GM12878 (cell line): Measurements from ENCODE around the gene SBNO2. TPM values are rescaled to one million over a fixed set of nuclear protein-coding genes. Genes with fewer than 3 reads are reported as not detected.

ENCODE experiments used
- ATAC-seq: fragments of 200-7000 bp; cut with Tn5 transposase; 3 replicates; pipeline ENCODE4 v1.9.1; 2020; ENCODE audit warnings: mild to moderate bottlenecking, moderate library complexity
- BruUV-seq: library from RNA; stranded (reverse); fragments of 400-500 nt; replicated peaks from 2 replicates; lab custom pipeline; 2021; lab: Mats Ljungman, UMichigan
- CTCF ChIA-PET: fragments of 300-600 bp; sonication (Branson Sonifier 250); formaldehyde crosslinking; extraction: SDS; loops from one replicate; lab custom pipeline; 2021; ENCODE audit warnings: inconsistent platforms; lab: Yijun Ruan, JAX
- POLR2A ChIA-PET: fragments of 350-600 bp; formaldehyde crosslinking; extraction: SDS; loops from one replicate; lab custom pipeline; 2021; ENCODE audit warnings: inconsistent platforms; lab: Charles Lee
- RAD21 ChIA-PET: fragments of 300-600 bp; sonication (Branson Sonifier 250); formaldehyde crosslinking; loops from one replicate; lab custom pipeline; 2023; ENCODE audit warnings: antibody characterized with exemption; ENCODE audit not compliant: unreplicated experiment; lab: Charles Lee
- SMC1A ChIA-PET: fragments of 300-600 bp; sonication (Branson Sonifier 250); formaldehyde crosslinking; loops from one replicate; lab custom pipeline; 2023; ENCODE audit not compliant: unreplicated experiment, uncharacterized antibody; lab: Charles Lee
- DNase-seq: peaks from one replicate; pipeline ENCODE4 v3.0.0-alpha.2; 2011; ENCODE audit warnings: low read depth, low spot score
- FAIRE-seq: peaks from 3 replicates; lab custom pipeline; 2011; peaks lifted over from hg19 to GRCh38; lab: Jason Lieb, UNC
- H2AFZ ChIP-seq: 2 replicates; pipeline ENCODE4 v1.6.0; 2011; ENCODE audit warnings: low read depth, low read length, control low read depth; ENCODE audit not compliant: control insufficient read depth
- H3K27ac ChIP-seq: 2 replicates; pipeline ENCODE4 v1.5.1; 2011; ENCODE audit warnings: control low read depth; ENCODE audit not compliant: control insufficient read depth, insufficient read depth
- H3K27me3 ChIP-seq, 2 experiments: replicated peaks in 1 of 2; 2 replicates each; pipeline versions ENCODE4 v1.6.0 to v1.6.1; 2011; ENCODE audit warnings: low read length in 1 of 2; ENCODE audit not compliant: control insufficient read depth in 2 of 2, insufficient read depth in 2 of 2
- H3K36me3 ChIP-seq, 2 experiments: 2 replicates each; pipeline ENCODE4 v1.5.1; 2011; ENCODE audit warnings: low read length in 1 of 2; ENCODE audit not compliant: control insufficient read depth in 2 of 2, insufficient read depth in 2 of 2
- H3K4me1 ChIP-seq: 2 replicates; pipeline ENCODE4 v1.6.1; 2011; ENCODE audit warnings: mild to moderate bottlenecking, low read length, moderate library complexity, mixed read lengths; ENCODE audit not compliant: control insufficient read depth, insufficient read depth
- H3K4me2 ChIP-seq: 2 replicates; pipeline ENCODE4 v1.6.0; 2011; ENCODE audit warnings: control low read depth; ENCODE audit not compliant: control insufficient read depth, insufficient read depth
- H3K4me3 ChIP-seq: fragments of 200-600 bp; sonication (generic); 2 replicates; pipeline ENCODE4 v1.5.1; 2016
- H3K79me2 ChIP-seq: 2 replicates; pipeline ENCODE4 v1.6.0; 2011; ENCODE audit warnings: low read length; ENCODE audit not compliant: control insufficient read depth, insufficient read depth
- H3K9ac ChIP-seq: 2 replicates; pipeline ENCODE4 v1.8.0; 2011; ENCODE audit warnings: low read length, control low read depth, mixed read lengths; ENCODE audit not compliant: control insufficient read depth, insufficient read depth
- H3K9me3 ChIP-seq: replicated peaks from 3 replicates; pipeline ENCODE4 v1.5.1; 2011; ENCODE audit warnings: mild to moderate bottlenecking, low read length; ENCODE audit not compliant: control insufficient read depth, insufficient read depth
- H4K20me1 ChIP-seq: 2 replicates; pipeline ENCODE4 v1.6.0; 2011; ENCODE audit not compliant: control insufficient read depth, insufficient read depth
- BCL11A ChIP-seq: IDR thresholded peaks from 2 replicates; pipeline ENCODE4 v1.6.1; 2011; ENCODE audit warnings: low read depth, low read length
- FOS ChIP-seq: IDR thresholded peaks from 3 replicates; pipeline ENCODE4 v1.6.1; 2011; ENCODE audit warnings: borderline replicate concordance; ENCODE audit not compliant: insufficient read length; ENCODE audit errors: extremely low read depth
- HDAC6 ChIP-seq: fragments of 200-600 bp; sonication (generic); IDR thresholded peaks from one replicate; pipeline ENCODE4 v1.8.0; 2017; ENCODE audit warnings: antibody characterized with exemption; ENCODE audit not compliant: unreplicated experiment
- KDM1A ChIP-seq: fragments of 200-600 bp; sonication (generic); IDR thresholded peaks from 2 replicates; pipeline ENCODE4 v1.6.1; 2016; ENCODE audit warnings: borderline replicate concordance
- KLF5 ChIP-seq: fragments of 450-650 bp; IDR thresholded peaks from 2 replicates; pipeline ENCODE4 v1.6.1; 2014; ENCODE audit warnings: mild to moderate bottlenecking; ENCODE audit not compliant: partially characterized antibody
- MEF2B ChIP-seq: fragments of 450-650 bp; IDR thresholded peaks from 2 replicates; pipeline ENCODE4 v1.6.1; 2018; ENCODE audit warnings: mild to moderate bottlenecking, moderate library complexity; ENCODE audit not compliant: partially characterized antibody, poor library complexity, severe bottlenecking
- MYB ChIP-seq: fragments of 150-350 bp; IDR thresholded peaks from 2 replicates; pipeline ENCODE4 v1.6.1; 2014; ENCODE audit warnings: mild to moderate bottlenecking, low read depth, low read length, borderline replicate concordance
- SUZ12 ChIP-seq: fragments of 200-600 bp; sonication (generic); IDR thresholded peaks from one replicate; pipeline ENCODE4 v1.6.1; 2018; ENCODE audit warnings: antibody characterized with exemption, mild to moderate bottlenecking; ENCODE audit not compliant: unreplicated experiment
- WGBS: methylation state at CpG from one replicate; pipeline ENCODE4 v1.1.6; 2016; ENCODE audit warnings: low lambda C conversion rate; ENCODE audit not compliant: insufficient replicate concordance, insufficient coverage; ENCODE audit errors: missing lambda C conversion rate; 5-methylcytosine and 5-hydroxymethylcytosine counted together
- in situ Hi-C: fragments of 300-500 bp; cut with MboI; formaldehyde crosslinking; loops from 9 replicates; pipeline ENCODE4 v1.14.3; 2018; ENCODE audit warnings: mixed read lengths
- intact Hi-C: fragments of 100-400 bp; cut with micrococcal nuclease; formaldehyde crosslinking; loops from one replicate; pipeline ENCODE4 v1.14.2; 2022; ENCODE audit not compliant: unreplicated experiment
- polyA plus RNA-seq, 11 experiments: library from polyadenylated mRNA; depleted of rRNA in 4 of 11; unstranded in 6 of 11; stranded (reverse) in 5 of 11; fragments of >200 nt; fragmentation: Nextera tagmentation in 4 of 11; fragmentation: Illumina TruSeq in 1 of 11; extraction: Ambion mirVana in 4 of 11; extraction: Trizol in 1 of 11; gene quantifications; 1 replicate in 1 of 11; 2 replicates in 10 of 11; pipeline versions ENCODE4 v1.2.1 to v1.2.3, GENCODE V29; 2011 to 2016; ENCODE audit warnings: inconsistent platforms in 2 of 11, missing spikeins in 2 of 11, low read depth in 1 of 11
- total RNA-seq, 4 experiments: library from RNA; depleted of rRNA in 3 of 4; stranded (reverse); fragments of >200 nt in 3 of 4; fragmentation: Illumina TruSeq in 1 of 4; extraction: Trizol in 1 of 4; gene quantifications; 2 replicates each; pipeline versions ENCODE4 v1.2.1 to v1.2.3, GENCODE V29; 2013 to 2021

The SBNO2 gene
- total and polyA plus RNA-seq, 10 of the 15 experiments (the other 5 are each of a cell fraction or from before 2014, with no cell fraction given): 0.08 to 44.6 (median 5.4) TPM

GRCh38 chr19:1135454-1135853 lies 38.6 kb downstream of the SBNO2 start:
- ATAC-seq (no peak), FAIRE-seq (no peak), DNase-seq (no peak)
- Histone ChIP-seq H3K9ac (no peak overlapping the region), H3K4me2 (no peak overlapping the region), H3K4me3 (no peak overlapping the region), H3K9me3 (no peaks in the 10 kb centered on the region), H4K20me1 (no peaks in the 10 kb centered on the region), H3K4me1 (peaks cover 28% of the 10 kb centered on the region), H3K79me2 (peaks cover 24% of the 10 kb centered on the region), H2AFZ (no peak overlapping the region), H3K36me3 (peaks cover 0 to 7% of the 10 kb centered on the region in 2 experiments; a peak in 2 of 4 replicates), H3K27me3 (no peaks in the 10 kb centered on the region), H3K27ac (no peak overlapping the region)
- TF ChIP-seq KLF5: no peak
- no peak for TF ChIP-seq BCL11A
- no peak for TF ChIP-seq FOS
- TF ChIP-seq HDAC6: no peak
- TF ChIP-seq MEF2B: no peak
- no peak for TF ChIP-seq MYB
- TF ChIP-seq SUZ12: no peak
- TF ChIP-seq KDM1A: no peak
- CTCF ChIA-PET: no interaction called here
- intact Hi-C loops: no loop called here
- WGBS: 88% methylated on average over 17 of the region's 17 CpGs
- SMC1A ChIA-PET: no interaction called here
- POLR2A ChIA-PET: interaction anchor here (0.6 to 0.7 kb wide), 4 partner anchors 27 to 1901 kb away, joined by 3 to 8 read pairs (median 6); no protein-coding TSS in a partner anchor
- no TSS peak for BruUV-seq
- RAD21 ChIA-PET: no interaction called here
- in situ Hi-C loops: no loop called here
